ENCODE measurements around the gene CTXN2. TPM values are rescaled to one million over a fixed set of nuclear protein-coding genes. Genes with fewer than 3 reads are reported as not detected.

Gene CTXN2
- total and polyA plus RNA-seq, 10 of the 15 experiments (the other 5 are each of a cell fraction or from before 2014, with no cell fraction given), result 0.01 to 0.09 TPM; not detected in 8

DNA sequence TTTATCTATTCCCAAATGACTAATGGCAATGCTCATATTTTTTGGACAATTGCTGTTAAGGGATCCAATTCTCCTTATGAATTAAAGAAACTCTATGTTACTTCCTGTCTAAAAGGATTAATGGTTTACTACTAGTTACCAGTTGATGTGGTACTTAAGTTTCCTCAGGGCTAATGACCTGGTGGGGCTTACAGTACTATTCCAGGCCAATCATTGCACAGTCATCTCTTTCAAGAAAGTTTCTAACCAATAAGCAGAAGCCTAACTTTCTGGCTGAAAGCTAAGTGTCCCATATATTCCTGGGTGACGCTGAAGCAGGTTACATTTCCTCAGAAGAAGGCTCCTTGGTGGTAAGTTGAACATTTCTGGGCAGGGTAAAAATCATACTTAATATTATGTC lies 14.5 kb downstream of the CTXN2 start, which contains the start of gene SLC12A1:
Gene SLC12A1 (plus strand): TSS at position 322 of the 400 bp plus-strand sequence. CDS start 1,418 bp downstream, outside the sequence.
- BruUV-seq (replicated peaks), result no TSS peak
- Histone ChIP-seq H2AFZ (ENCODE audit: control insufficient read depth, low read depth, low read length) (no peak within 1 kb of the TSS), H3K4me3 (no peak within 1 kb of the TSS), H3K9ac (ENCODE audit: control insufficient read depth, insufficient read depth, low read length) (no peak within 1 kb of the TSS), H3K27me3 (replicated peaks in 1 of 2; ENCODE audit: control insufficient read depth in 2 of 2, insufficient read depth in 2 of 2, low read length in 1 of 2) (no peaks in the 10 kb centered on the region), H4K20me1 (ENCODE audit: control insufficient read depth, insufficient read depth) (no peaks in the 10 kb centered on the region), H3K9me3 (replicated peaks; ENCODE audit: control insufficient read depth, insufficient read depth, low read length) (no peaks in the 10 kb centered on the region), H3K4me1 (ENCODE audit: control insufficient read depth, insufficient read depth, low read length) (no peaks in the 10 kb centered on the region), H3K27ac (ENCODE audit: control insufficient read depth, insufficient read depth) (no peak within 1 kb of the TSS), H3K4me2 (ENCODE audit: control insufficient read depth, insufficient read depth) (no peak within 1 kb of the TSS), H3K79me2 (ENCODE audit: control insufficient read depth, insufficient read depth, low read length) (no peaks in the 10 kb centered on the region), H3K36me3 (ENCODE audit: control insufficient read depth in 2 of 2, insufficient read depth in 2 of 2, low read length in 1 of 2) (no peaks in the 10 kb centered on the region)
- SMC1A ChIA-PET (ENCODE audit: uncharacterized antibody, unreplicated experiment), result no interaction called here
- DNase-seq (ENCODE audit: low read depth, low spot score) (no peak), FAIRE-seq (no peak), ATAC-seq (no peak)
- intact Hi-C loops (cut with micrococcal nuclease; ENCODE audit: unreplicated experiment), result no loop called here
- WGBS (ENCODE audit: insufficient coverage, insufficient replicate concordance, low lambda C conversion rate, missing lambda C conversion rate), result 94% methylated on average over 1 of the region's 1 CpG
- in situ Hi-C loops (cut with MboI), result no loop called here
- RAD21 ChIA-PET (ENCODE audit: unreplicated experiment), result no interaction called here
- CTCF ChIA-PET, result no interaction called here
- POLR2A ChIA-PET, result no interaction called here
- TF ChIP-seq, protein P1, sequence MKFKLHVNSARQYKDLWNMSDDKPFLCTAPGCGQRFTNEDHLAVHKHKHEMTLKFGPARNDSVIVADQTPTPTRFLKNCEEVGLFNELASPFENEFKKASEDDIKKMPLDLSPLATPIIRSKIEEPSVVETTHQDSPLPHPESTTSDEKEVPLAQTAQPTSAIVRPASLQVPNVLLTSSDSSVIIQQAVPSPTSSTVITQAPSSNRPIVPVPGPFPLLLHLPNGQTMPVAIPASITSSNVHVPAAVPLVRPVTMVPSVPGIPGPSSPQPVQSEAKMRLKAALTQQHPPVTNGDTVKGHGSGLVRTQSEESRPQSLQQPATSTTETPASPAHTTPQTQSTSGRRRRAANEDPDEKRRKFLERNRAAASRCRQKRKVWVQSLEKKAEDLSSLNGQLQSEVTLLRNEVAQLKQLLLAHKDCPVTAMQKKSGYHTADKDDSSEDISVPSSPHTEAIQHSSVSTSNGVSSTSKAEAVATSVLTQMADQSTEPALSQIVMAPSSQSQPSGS (IDR thresholded peaks at IDR 0.05; ENCODE audit: low read length), result no peak
- TF ChIP-seq RCOR1 (conservative IDR thresholded peaks at IDR 0.05; ENCODE audit: low read depth, low read length) (no peak), CHD2 (IDR thresholded peaks at IDR 0.05; ENCODE audit: borderline replicate concordance, low read depth, low read length) (no peak), MTA2 (IDR thresholded peaks at IDR 0.05; ENCODE audit: low read depth) (no peak), STAT3 (IDR thresholded peaks at IDR 0.05; ENCODE audit: low read depth, low read length) (no peak), ESRRA (IDR thresholded peaks at IDR 0.05; ENCODE audit: low read length) (no peak), TBL1XR1 (IDR thresholded peaks at IDR 0.05; ENCODE audit: low read depth, low read length) (no peak), SREBF1 (IDR thresholded peaks at IDR 0.05; ENCODE audit: low read length) (no peak), EP300 (IDR thresholded peaks at IDR 0.05; ENCODE audit: borderline replicate concordance in 1 of 2, control insufficient read depth in 1 of 2, low read depth in 2 of 2, low read length in 2 of 2) (no peak), BHLHE40 (IDR thresholded peaks at IDR 0.05; ENCODE audit: borderline replicate concordance in 1 of 2, low read depth in 2 of 2, low read length in 1 of 2) (no peak), SUPT20H (IDR thresholded peaks at IDR 0.05; ENCODE audit: borderline replicate concordance, control insufficient read depth, low read depth, low read length) (no peak)
- TF ChIP-seq, protein P2, sequence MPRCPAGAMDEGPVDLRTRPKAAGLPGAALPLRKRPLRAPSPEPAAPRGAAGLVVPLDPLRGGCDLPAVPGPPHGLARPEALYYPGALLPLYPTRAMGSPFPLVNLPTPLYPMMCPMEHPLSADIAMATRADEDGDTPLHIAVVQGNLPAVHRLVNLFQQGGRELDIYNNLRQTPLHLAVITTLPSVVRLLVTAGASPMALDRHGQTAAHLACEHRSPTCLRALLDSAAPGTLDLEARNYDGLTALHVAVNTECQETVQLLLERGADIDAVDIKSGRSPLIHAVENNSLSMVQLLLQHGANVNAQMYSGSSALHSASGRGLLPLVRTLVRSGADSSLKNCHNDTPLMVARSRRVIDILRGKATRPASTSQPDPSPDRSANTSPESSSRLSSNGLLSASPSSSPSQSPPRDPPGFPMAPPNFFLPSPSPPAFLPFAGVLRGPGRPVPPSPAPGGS (IDR thresholded peaks at IDR 0.05; ENCODE audit: borderline replicate concordance, insufficient read depth, low read depth, low read length, poor library complexity, severe bottlenecking), result no peak
- TF ChIP-seq, protein P3, sequence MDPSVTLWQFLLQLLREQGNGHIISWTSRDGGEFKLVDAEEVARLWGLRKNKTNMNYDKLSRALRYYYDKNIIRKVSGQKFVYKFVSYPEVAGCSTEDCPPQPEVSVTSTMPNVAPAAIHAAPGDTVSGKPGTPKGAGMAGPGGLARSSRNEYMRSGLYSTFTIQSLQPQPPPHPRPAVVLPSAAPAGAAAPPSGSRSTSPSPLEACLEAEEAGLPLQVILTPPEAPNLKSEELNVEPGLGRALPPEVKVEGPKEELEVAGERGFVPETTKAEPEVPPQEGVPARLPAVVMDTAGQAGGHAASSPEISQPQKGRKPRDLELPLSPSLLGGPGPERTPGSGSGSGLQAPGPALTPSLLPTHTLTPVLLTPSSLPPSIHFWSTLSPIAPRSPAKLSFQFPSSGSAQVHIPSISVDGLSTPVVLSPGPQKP (IDR thresholded peaks at IDR 0.05; ENCODE audit: low read depth, low read length), result no peak
- TF ChIP-seq, protein P4, sequence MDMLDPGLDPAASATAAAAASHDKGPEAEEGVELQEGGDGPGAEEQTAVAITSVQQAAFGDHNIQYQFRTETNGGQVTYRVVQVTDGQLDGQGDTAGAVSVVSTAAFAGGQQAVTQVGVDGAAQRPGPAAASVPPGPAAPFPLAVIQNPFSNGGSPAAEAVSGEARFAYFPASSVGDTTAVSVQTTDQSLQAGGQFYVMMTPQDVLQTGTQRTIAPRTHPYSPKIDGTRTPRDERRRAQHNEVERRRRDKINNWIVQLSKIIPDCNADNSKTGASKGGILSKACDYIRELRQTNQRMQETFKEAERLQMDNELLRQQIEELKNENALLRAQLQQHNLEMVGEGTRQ (IDR thresholded peaks at IDR 0.05; ENCODE audit: borderline replicate concordance, low read depth, low read length), result no peak
- TF ChIP-seq, protein P5, sequence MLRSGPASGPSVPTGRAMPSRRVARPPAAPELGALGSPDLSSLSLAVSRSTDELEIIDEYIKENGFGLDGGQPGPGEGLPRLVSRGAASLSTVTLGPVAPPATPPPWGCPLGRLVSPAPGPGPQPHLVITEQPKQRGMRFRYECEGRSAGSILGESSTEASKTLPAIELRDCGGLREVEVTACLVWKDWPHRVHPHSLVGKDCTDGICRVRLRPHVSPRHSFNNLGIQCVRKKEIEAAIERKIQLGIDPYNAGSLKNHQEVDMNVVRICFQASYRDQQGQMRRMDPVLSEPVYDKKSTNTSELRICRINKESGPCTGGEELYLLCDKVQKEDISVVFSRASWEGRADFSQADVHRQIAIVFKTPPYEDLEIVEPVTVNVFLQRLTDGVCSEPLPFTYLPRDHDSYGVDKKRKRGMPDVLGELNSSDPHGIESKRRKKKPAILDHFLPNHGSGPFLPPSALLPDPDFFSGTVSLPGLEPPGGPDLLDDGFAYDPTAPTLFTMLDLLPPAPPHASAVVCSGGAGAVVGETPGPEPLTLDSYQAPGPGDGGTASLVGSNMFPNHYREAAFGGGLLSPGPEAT (IDR thresholded peaks at IDR 0.05; ENCODE audit: low read depth), result no peak
